ENCODE data around the gene COL21A1. TPM values are rescaled to one million over a fixed set of nuclear protein-coding genes. Genes with fewer than 3 reads are reported as not detected.

The COL21A1 gene
- total RNA-seq, 2 experiments from 2014 or later = not detected

- no peak overlapping the region for H3K27ac Mint-ChIP-seq
Observed at GRCh38 chr6:56055081-56055704, 192.2 kb downstream of the COL21A1 start.

GRCh38 chr6:56051202-56051598 lies 196.2 kb downstream of the COL21A1 start:
- ChIA-PET POLR2A (no interaction called here), CTCF (no interaction called here)
- Mint-ChIP-seq H3K4me3 (no peak overlapping the region), H3K4me1 (no peaks in the 10 kb centered on the region), H3K9me3 (no peaks in the 10 kb centered on the region), H3K27ac (no peak overlapping the region), H3K27me3 (no peaks in the 10 kb centered on the region), H3K36me3 (ENCODE audit: low read depth) (no peaks in the 10 kb centered on the region)
- no peak for DNase-seq

More at GRCh38 chr6:56055081-56055704, 192.2 kb downstream of the COL21A1 start:
- Mint-ChIP-seq H3K4me1 (no peaks in the 10 kb centered on the region), H3K27me3 (no peaks in the 10 kb centered on the region), H3K9me3 (no peaks in the 10 kb centered on the region), H3K36me3 (ENCODE audit: low read depth) (no peaks in the 10 kb centered on the region), H3K4me3 (no peak overlapping the region)
- ChIA-PET CTCF (no interaction called here), POLR2A (no interaction called here)
- DNase-seq = no peak

GRCh38 chr6:56050530-56051201 lies 196.7 kb downstream of the COL21A1 start:
- POLR2A ChIA-PET = no interaction called here
- Mint-ChIP-seq H3K9me3 (no peaks in the 10 kb centered on the region), H3K27me3 (no peaks in the 10 kb centered on the region), H3K4me3 (no peak overlapping the region), H3K27ac (no peak overlapping the region), H3K4me1 (no peaks in the 10 kb centered on the region), H3K36me3 (ENCODE audit: low read depth) (no peaks in the 10 kb centered on the region)
- CTCF ChIA-PET = no interaction called here
- DNase-seq = no peak

- POLR2A ChIA-PET = no interaction called here
- CTCF ChIA-PET = no interaction called here
- Mint-ChIP-seq H3K4me3 (no peak overlapping the region), H3K4me1 (no peaks in the 10 kb centered on the region), H3K9me3 (no peaks in the 10 kb centered on the region), H3K27me3 (no peaks in the 10 kb centered on the region), H3K27ac (no peak overlapping the region), H3K36me3 (ENCODE audit: low read depth) (no peaks in the 10 kb centered on the region)
- DNase-seq = no peak
Observed at GRCh38 chr6:56048601-56049000, 198.8 kb downstream of the COL21A1 start.

- ChIA-PET POLR2A (no interaction called here), CTCF (no interaction called here)
- no peaks in the 10 kb centered on the region for H3K4me1 Mint-ChIP-seq
- no peaks in the 10 kb centered on the region for H3K27me3 Mint-ChIP-seq
- H3K27ac Mint-ChIP-seq = no peak overlapping the region
- H3K4me3 Mint-ChIP-seq = no peak overlapping the region
- H3K9me3 Mint-ChIP-seq = no peaks in the 10 kb centered on the region
- H3K36me3 Mint-ChIP-seq (ENCODE audit: low read depth) = no peaks in the 10 kb centered on the region
- no peak for DNase-seq
Observed at GRCh38 chr6:56047931-56048540, 199.3 kb downstream of the COL21A1 start.

- Mint-ChIP-seq H3K9me3 (no peaks in the 10 kb centered on the region), H3K27me3 (no peaks in the 10 kb centered on the region), H3K4me1 (no peaks in the 10 kb centered on the region), H3K27ac (no peak overlapping the region), H3K4me3 (no peak overlapping the region), H3K36me3 (ENCODE audit: low read depth) (no peaks in the 10 kb centered on the region)
- ChIA-PET POLR2A (no interaction called here), CTCF (no interaction called here)
- DNase-seq = no peak
Observed at GRCh38 chr6:56046576-56046975, 200.8 kb downstream of the COL21A1 start.

GRCh38 chr6:56043761-56044160 lies 203.6 kb downstream of the COL21A1 start:
- Mint-ChIP-seq H3K27me3 (no peaks in the 10 kb centered on the region), H3K36me3 (ENCODE audit: low read depth) (no peaks in the 10 kb centered on the region), H3K9me3 (peaks cover 2% of the 10 kb centered on the region), H3K27ac (no peak overlapping the region), H3K4me1 (no peaks in the 10 kb centered on the region), H3K4me3 (no peak overlapping the region)
- ChIA-PET POLR2A (no interaction called here), CTCF (no interaction called here)
- no peak for DNase-seq

GRCh38 chr6:56043076-56043475 lies 204.3 kb downstream of the COL21A1 start:
- DNase-seq = no peak
- Mint-ChIP-seq H3K36me3 (ENCODE audit: low read depth) (no peaks in the 10 kb centered on the region), H3K27ac (no peak overlapping the region), H3K9me3 (peaks cover 5% of the 10 kb centered on the region), H3K4me3 (no peak overlapping the region), H3K27me3 (no peaks in the 10 kb centered on the region), H3K4me1 (no peaks in the 10 kb centered on the region)
- POLR2A ChIA-PET = no interaction called here
- CTCF ChIA-PET = no interaction called here

- H3K36me3 Mint-ChIP-seq (ENCODE audit: low read depth) = no peaks in the 10 kb centered on the region
- H3K4me3 Mint-ChIP-seq = no peak overlapping the region
- ChIA-PET POLR2A (no interaction called here), CTCF (no interaction called here)
- DNase-seq = no peak
- peaks cover 5% of the 10 kb centered on the region for H3K9me3 Mint-ChIP-seq
- H3K27ac Mint-ChIP-seq = no peak overlapping the region
- H3K27me3 Mint-ChIP-seq = no peaks in the 10 kb centered on the region
- H3K4me1 Mint-ChIP-seq = no peaks in the 10 kb centered on the region
Observed at GRCh38 chr6:56041591-56041990, 205.8 kb downstream of the COL21A1 start.

- CTCF ChIA-PET = no interaction called here
- no peaks in the 10 kb centered on the region for H3K36me3 Mint-ChIP-seq (ENCODE audit: low read depth)
Observed at GRCh38 chr6:56040889-56041301, 206.5 kb downstream of the COL21A1 start.

GRCh38 chr6:56040223-56040622 lies 207.2 kb downstream of the COL21A1 start:
- H3K4me1 Mint-ChIP-seq = no peaks in the 10 kb centered on the region
- CTCF ChIA-PET = no interaction called here
- POLR2A ChIA-PET = no interaction called here
- no peak overlapping the region for H3K27ac Mint-ChIP-seq
- no peak for DNase-seq
- no peaks in the 10 kb centered on the region for H3K27me3 Mint-ChIP-seq
- H3K36me3 Mint-ChIP-seq (ENCODE audit: low read depth) = no peaks in the 10 kb centered on the region
- H3K9me3 Mint-ChIP-seq = peaks cover 5% of the 10 kb centered on the region
- no peak overlapping the region for H3K4me3 Mint-ChIP-seq

More at GRCh38 chr6:56040889-56041301, 206.5 kb downstream of the COL21A1 start:
- POLR2A ChIA-PET = no interaction called here
- Mint-ChIP-seq H3K27ac (no peak overlapping the region), H3K4me3 (no peak overlapping the region), H3K9me3 (peaks cover 5% of the 10 kb centered on the region), H3K4me1 (no peaks in the 10 kb centered on the region), H3K27me3 (no peaks in the 10 kb centered on the region)
- no peak for DNase-seq

GRCh38 chr6:56038764-56039163 lies 208.6 kb downstream of the COL21A1 start:
- DNase-seq = no peak
- ChIA-PET CTCF (no interaction called here), POLR2A (no interaction called here)
- Mint-ChIP-seq H3K27me3 (no peaks in the 10 kb centered on the region), H3K27ac (no peak overlapping the region), H3K4me3 (no peak overlapping the region), H3K4me1 (no peaks in the 10 kb centered on the region), H3K9me3 (peaks cover 5% of the 10 kb centered on the region), H3K36me3 (ENCODE audit: low read depth) (no peaks in the 10 kb centered on the region)

GRCh38 chr6:56037601-56038000 lies 209.8 kb downstream of the COL21A1 start:
- Mint-ChIP-seq H3K27me3 (no peaks in the 10 kb centered on the region), H3K36me3 (ENCODE audit: low read depth) (no peaks in the 10 kb centered on the region), H3K4me3 (no peak overlapping the region), H3K4me1 (no peaks in the 10 kb centered on the region), H3K9me3 (peaks cover 5% of the 10 kb centered on the region), H3K27ac (no peak overlapping the region)
- ChIA-PET POLR2A (no interaction called here), CTCF (no interaction called here)
- no peak for DNase-seq
